Renal pelvis (tissue), 12 donors: Measurements from ENCODE around the gene TRIM29. TPM values are rescaled to one million over a fixed set of nuclear protein-coding genes. Genes with fewer than 3 reads are reported as not detected.
"Not testable (repeated sequence)": the region's sequence is repeated elsewhere in the genome, so short reads cannot be mapped to it uniquely, and the experiment has no call there.

Experiments used
- DNase-seq: peaks from one replicate; pipeline ENCODE4 v3.0.0-alpha.2; 2013
- long read RNA-seq, 16 experiments: transcript quantifications; one replicate each; lab custom pipeline, GENCODE V29; 2026
- polyA plus RNA-seq, 3 donors: library from polyadenylated mRNA; unstranded; fragments of 120-200 nt; gene quantifications; one replicate each; pipeline ENCODE4 v1.2.1, GENCODE V29; 2013; ENCODE audit not compliant: insufficient read length in 3 of 3

The TRIM29 gene
- 1 to 10 TPM; 1.3 to 2.3 (median 1.7) TPM for polyA plus RNA-seq
- long read RNA-seq, donor 1 = 0 reads
- long read RNA-seq, donor 2 = 0 reads
- long read RNA-seq, donor 3 = 0 reads
- long read RNA-seq, donor 4 = 0 reads
- long read RNA-seq, donor 5 = 0 reads
- long read RNA-seq, donor 6 = 0 reads
- long read RNA-seq, donor 7, partial matches to known transcripts = 0 of 2 reads
- long read RNA-seq, donor 7, other reads (novel, unspliced or antisense) = 0 of 2 reads
- long read RNA-seq, donor 8 = 0 reads
- long read RNA-seq, donor 9 = 0 reads
- long read RNA-seq, donor 10 = 0 reads
- long read RNA-seq, donor 11, partial matches to known transcripts = 0 of 1 reads
- long read RNA-seq, donor 11, other reads (novel, unspliced or antisense) = 0 of 1 reads
- long read RNA-seq, donor 12, partial matches to known transcripts = 0 of 1 reads
- long read RNA-seq, donor 12, other reads (novel, unspliced or antisense) = 0 of 1 reads
- long read RNA-seq, donor 13 = 0 reads
- long read RNA-seq, donor 14 = 0 reads
- long read RNA-seq, donor 15, partial matches to known transcripts = 0 of 1 reads
- long read RNA-seq, donor 15, other reads (novel, unspliced or antisense) = 0 of 1 reads
- long read RNA-seq, donor 16 = 0 reads

- DNase-seq = peak; percentile 49
These were observed at the start of gene TRIM29 for GRCh38 chr11:120137611-120138521. TRIM29 (minus strand) TSS chr11:120138113; CDS start chr11:120138031, 82 bp downstream.

GRCh38 chr11:120186774-120187591 lies 49.1 kb upstream of the TRIM29 start:
- peak; percentile 75 for DNase-seq

- no peak for DNase-seq
These were observed 48.5 kb upstream of the TRIM29 start for GRCh38 chr11:120186456-120186773.

GRCh38 chr11:120185706-120186455 lies 48.0 kb upstream of the TRIM29 start:
- DNase-seq = peak; percentile 82

GRCh38 chr11:120184946-120185705 lies 47.2 kb upstream of the TRIM29 start:
- no peak for DNase-seq

- no peak for DNase-seq
These were observed 46.5 kb upstream of the TRIM29 start for GRCh38 chr11:120184371-120184945.

GRCh38 chr11:120183701-120184141 lies 45.8 kb upstream of the TRIM29 start:
- DNase-seq = no peak

GRCh38 chr11:120182790-120183491 lies 45.0 kb upstream of the TRIM29 start:
- DNase-seq = no peak

GRCh38 chr11:120182372-120182771 lies 44.5 kb upstream of the TRIM29 start:
- no peak for DNase-seq

- no peak for DNase-seq
These were observed 43.6 kb upstream of the TRIM29 start for GRCh38 chr11:120181376-120181975.

GRCh38 chr11:120180551-120181232 lies 42.8 kb upstream of the TRIM29 start:
- DNase-seq = no peak

GRCh38 chr11:120180063-120180462 lies 42.1 kb upstream of the TRIM29 start:
- not testable (repeated sequence) for DNase-seq

GRCh38 chr11:120179057-120179672 lies 41.3 kb upstream of the TRIM29 start:
- DNase-seq = no peak

- no peak for DNase-seq
These were observed 40.7 kb upstream of the TRIM29 start for GRCh38 chr11:120178561-120179056.

- no peak for DNase-seq
These were observed 37.0 kb upstream of the TRIM29 start for GRCh38 chr11:120174866-120175265.

- no peak for DNase-seq
These were observed 35.9 kb upstream of the TRIM29 start for GRCh38 chr11:120173807-120174206.
